DOHH2 (cell line): ENCODE measurements around the gene YTHDF1.

Source experiments
- H3F3A ChIP-seq: fragments of 200-600 bp; sonication (generic), shearing (Covaris generic); 2 replicates; pipeline ENCODE4 v1.6.0; 2016; ENCODE audit warnings: antibody characterized with exemption, mild to moderate bottlenecking; ENCODE audit not compliant: control insufficient read depth, insufficient read depth
- H3K27ac ChIP-seq: fragments of 200-600 bp; sonication (generic); 2 replicates; pipeline ENCODE4 v1.5.1; 2014; ENCODE audit warnings: low read depth, mild to moderate bottlenecking, low read length, moderate library complexity
- H3K27me3 ChIP-seq: fragments of 200-600 bp; sonication (generic); 2 replicates; pipeline ENCODE4 v1.6.1; 2014; ENCODE audit warnings: mild to moderate bottlenecking, low read length, mixed read lengths; ENCODE audit not compliant: control insufficient read depth
- H3K36me3 ChIP-seq: fragments of 200-600 bp; sonication (generic); 2 replicates; pipeline ENCODE4 v1.6.1; 2014; ENCODE audit warnings: mild to moderate bottlenecking, low read length, moderate library complexity, mixed read lengths; ENCODE audit not compliant: control insufficient read depth
- H3K4me1 ChIP-seq: fragments of 200-600 bp; sonication (generic); 2 replicates; pipeline ENCODE4 v1.6.1; 2014; ENCODE audit warnings: mild to moderate bottlenecking, low read length, mixed read lengths; ENCODE audit not compliant: control insufficient read depth
- H3K4me2 ChIP-seq: fragments of 200-600 bp; sonication (generic); 2 replicates; pipeline ENCODE4 v1.6.0; 2014; ENCODE audit warnings: mild to moderate bottlenecking, low read length, moderate library complexity
- H3K4me3 ChIP-seq: fragments of 200-600 bp; sonication (generic); 2 replicates; pipeline ENCODE4 v1.5.1; 2014; ENCODE audit warnings: mild to moderate bottlenecking, low read length, mixed read lengths
- H3K79me2 ChIP-seq: fragments of 200-600 bp; sonication (generic); 2 replicates; pipeline ENCODE4 v1.6.1; 2014; ENCODE audit warnings: mild to moderate bottlenecking, low read length, mixed read lengths; ENCODE audit not compliant: control insufficient read depth
- H3K9me2 ChIP-seq: fragments of 200-600 bp; sonication (generic); replicated peaks from 2 replicates; pipeline ENCODE4 v1.6.1; 2014; ENCODE audit warnings: mild to moderate bottlenecking, low read length, mixed read lengths; ENCODE audit not compliant: control insufficient read depth
- H3K9me3 ChIP-seq: fragments of 200-600 bp; sonication (generic); 2 replicates; pipeline ENCODE4 v1.6.1; 2014; ENCODE audit warnings: antibody characterized with exemption, low read length, mixed read lengths; ENCODE audit not compliant: control insufficient read depth, insufficient read depth
- H4K20me1 ChIP-seq: fragments of 200-600 bp; sonication (generic); 2 replicates; pipeline ENCODE4 v1.6.0; 2014; ENCODE audit warnings: low read depth, mild to moderate bottlenecking, antibody characterized with exemption, low read length, moderate library complexity; ENCODE audit not compliant: control insufficient read depth, insufficient read depth
- CTCF ChIP-seq: fragments of 200-600 bp; sonication (generic); IDR thresholded peaks from one replicate; pipeline ENCODE4 v1.5.1; 2014; ENCODE audit warnings: antibody characterized with exemption, mild to moderate bottlenecking, low read depth, low read length; ENCODE audit not compliant: poor library complexity, severe bottlenecking
- EZH2phosphoT487 ChIP-seq: fragments of 200-600 bp; sonication (generic); IDR thresholded peaks from 2 replicates; pipeline ENCODE4 v1.6.1; 2017; ENCODE audit warnings: borderline replicate concordance, mild to moderate bottlenecking, antibody characterized with exemption, low read length, moderate library complexity, mixed read lengths

YTHDF1 gene

GRCh38 chr20:63244468-63244867 lies 28.5 kb upstream of the YTHDF1 start:
- no peak overlapping the region for H3K4me2 ChIP-seq

GRCh38 chr20:63243604-63244247 lies 27.8 kb upstream of the YTHDF1 start:
- TF ChIP-seq CTCF (no peak), EZH2phosphoT487 (no peak)
- H3K27ac ChIP-seq, result no peak overlapping the region
- no peaks in the 10 kb centered on the region for H3K9me2 ChIP-seq
- H3K27me3 ChIP-seq, result no peaks in the 10 kb centered on the region
- no peaks in the 10 kb centered on the region for H3F3A ChIP-seq
- no peaks in the 10 kb centered on the region for H4K20me1 ChIP-seq
- no peak overlapping the region for H3K4me3 ChIP-seq
- H3K36me3 ChIP-seq, result no peaks in the 10 kb centered on the region
- no peak overlapping the region for H3K4me2 ChIP-seq
- no peaks in the 10 kb centered on the region for H3K9me3 ChIP-seq
- H3K4me1 ChIP-seq, result no peaks in the 10 kb centered on the region
- H3K79me2 ChIP-seq, result no peaks in the 10 kb centered on the region

More at GRCh38 chr20:63244468-63244867, 28.5 kb upstream of the YTHDF1 start:
- no peaks in the 10 kb centered on the region for H3K36me3 ChIP-seq
- no peak overlapping the region for H3K27ac ChIP-seq
- H3K9me3 ChIP-seq, result no peaks in the 10 kb centered on the region
- no peak overlapping the region for H3K4me3 ChIP-seq
- no peak for TF ChIP-seq EZH2phosphoT487
- no peak for TF ChIP-seq CTCF
- no peaks in the 10 kb centered on the region for H4K20me1 ChIP-seq
- no peaks in the 10 kb centered on the region for H3K9me2 ChIP-seq
- H3K4me1 ChIP-seq, result no peaks in the 10 kb centered on the region
- H3K79me2 ChIP-seq, result no peaks in the 10 kb centered on the region
- no peaks in the 10 kb centered on the region for H3K27me3 ChIP-seq
- no peaks in the 10 kb centered on the region for H3F3A ChIP-seq

GRCh38 chr20:63242736-63243135 lies 26.8 kb upstream of the YTHDF1 start:
- no peaks in the 10 kb centered on the region for H4K20me1 ChIP-seq
- H3K4me2 ChIP-seq, result no peak overlapping the region
- H3K27ac ChIP-seq, result no peak overlapping the region
- no peaks in the 10 kb centered on the region for H3K4me1 ChIP-seq
- H3F3A ChIP-seq, result no peaks in the 10 kb centered on the region
- no peak for TF ChIP-seq EZH2phosphoT487
- TF ChIP-seq CTCF, result no peak
- no peaks in the 10 kb centered on the region for H3K9me3 ChIP-seq
- no peaks in the 10 kb centered on the region for H3K27me3 ChIP-seq
- no peaks in the 10 kb centered on the region for H3K79me2 ChIP-seq
- no peak overlapping the region for H3K4me3 ChIP-seq
- no peaks in the 10 kb centered on the region for H3K36me3 ChIP-seq
- no peaks in the 10 kb centered on the region for H3K9me2 ChIP-seq
